Caco-2 (cell line): ENCODE results near the gene PES1. TPM values are rescaled to one million over a fixed set of nuclear protein-coding genes. Genes with fewer than 3 reads are reported as not detected.
A peak's percentile ranks its signal among the peaks of the same experiment; 100 is the strongest.
"Not testable (repeated sequence)": the region's sequence is repeated elsewhere in the genome, so short reads cannot be mapped to it uniquely, and the experiment has no call there.

ENCODE experiments used
- BruUV-seq: library from RNA; stranded (reverse); fragments of 400-500 nt; replicated peaks from 2 replicates; lab custom pipeline; 2021; lab: Mats Ljungman, UMichigan
- CTCF ChIA-PET: fragments of 300-600 bp; sonication (Branson Sonifier 250); formaldehyde crosslinking; loops from one replicate; lab custom pipeline; 2022; ENCODE audit warnings: antibody characterized with exemption; lab: Charles Lee
- POLR2A ChIA-PET: fragments of 300-600 bp; sonication (Branson Sonifier 250); formaldehyde crosslinking; loops from one replicate; lab custom pipeline; 2022; ENCODE audit warnings: antibody characterized with exemption; lab: Charles Lee
- DNase-seq, 2 experiments: peaks; one replicate each; pipeline versions ENCODE4 v3.0.0 to v3.0.0-alpha.2; 2020 to 2022
- H3K27me3 ChIP-seq: replicated peaks from 2 replicates; pipeline ENCODE4 v1.6.0; 2011; ENCODE audit warnings: low read length; ENCODE audit not compliant: control insufficient read depth, insufficient read depth
- H3K36me3 ChIP-seq: 2 replicates; pipeline ENCODE4 v1.5.1; 2011; ENCODE audit warnings: low read length; ENCODE audit not compliant: control insufficient read depth, insufficient read depth
- H3K4me1 ChIP-seq: fragments of 250-450 bp; sonication (Bioruptor Pico); 2 replicates; pipeline ENCODE4 v1.5.1; 2020; ENCODE audit warnings: mild to moderate bottlenecking
- H3K4me3 ChIP-seq: 2 replicates; pipeline ENCODE4 v1.5.1; 2011; ENCODE audit warnings: low read depth, mild to moderate bottlenecking, control low read depth, low read length
- H3K9me3 ChIP-seq: fragments of 250-450 bp; sonication (Bioruptor Pico); 2 replicates; pipeline ENCODE4 v1.5.1; 2020; ENCODE audit warnings: mild to moderate bottlenecking, moderate library complexity
- H3K27ac Mint-ChIP-seq: one replicate; pipeline ENCODE4 v1.8.0; 2022; ENCODE audit warnings: mixed read lengths; ENCODE audit not compliant: unreplicated experiment
- H3K27me3 Mint-ChIP-seq: one replicate; pipeline ENCODE4 v1.8.0; 2022; ENCODE audit warnings: mixed read lengths; ENCODE audit not compliant: insufficient read depth, unreplicated experiment
- H3K36me3 Mint-ChIP-seq: one replicate; pipeline ENCODE4 v1.8.0; 2022; ENCODE audit warnings: mild to moderate bottlenecking, mixed read lengths; ENCODE audit not compliant: insufficient read depth, unreplicated experiment
- H3K4me1 Mint-ChIP-seq: one replicate; pipeline ENCODE4 v1.8.0; 2022; ENCODE audit warnings: low read depth, mixed read lengths; ENCODE audit not compliant: unreplicated experiment
- H3K4me3 Mint-ChIP-seq: one replicate; pipeline ENCODE4 v1.8.0; 2022; ENCODE audit warnings: mild to moderate bottlenecking, moderate library complexity, mixed read lengths; ENCODE audit not compliant: unreplicated experiment
- H3K9me3 Mint-ChIP-seq: one replicate; pipeline ENCODE4 v1.8.0; 2022; ENCODE audit warnings: mixed read lengths; ENCODE audit not compliant: unreplicated experiment
- intact Hi-C: fragments of 100-400 bp; cut with micrococcal nuclease; formaldehyde crosslinking; loops from one replicate; pipeline ENCODE4 v1.10.0; 2022; ENCODE audit not compliant: unreplicated experiment
- total RNA-seq: library from RNA; stranded (reverse); gene quantifications from 2 replicates; pipeline ENCODE4 v1.2.3, GENCODE V29; 2022
- TF ChIP-seq, protein P1 (sequence below), 2 experiments: fragments of 200-600 bp in 1 of 2; IDR thresholded peaks; 1 replicate in 1 of 2; 2 replicates in 1 of 2; pipeline versions ENCODE4 v1.5.1 to v1.8.0; 2011 to 2022; ENCODE audit warnings: antibody characterized with exemption in 1 of 2, control low read depth in 1 of 2, inconsistent platforms in 1 of 2, low read depth in 1 of 2, low read length in 1 of 2, mild to moderate bottlenecking in 1 of 2, moderate library complexity in 1 of 2; ENCODE audit not compliant: insufficient read depth in 1 of 2, severe bottlenecking in 1 of 2, unreplicated experiment in 1 of 2

PES1 gene
- total RNA-seq, 1 experiment from 2014 or later = 110 TPM

DNA sequence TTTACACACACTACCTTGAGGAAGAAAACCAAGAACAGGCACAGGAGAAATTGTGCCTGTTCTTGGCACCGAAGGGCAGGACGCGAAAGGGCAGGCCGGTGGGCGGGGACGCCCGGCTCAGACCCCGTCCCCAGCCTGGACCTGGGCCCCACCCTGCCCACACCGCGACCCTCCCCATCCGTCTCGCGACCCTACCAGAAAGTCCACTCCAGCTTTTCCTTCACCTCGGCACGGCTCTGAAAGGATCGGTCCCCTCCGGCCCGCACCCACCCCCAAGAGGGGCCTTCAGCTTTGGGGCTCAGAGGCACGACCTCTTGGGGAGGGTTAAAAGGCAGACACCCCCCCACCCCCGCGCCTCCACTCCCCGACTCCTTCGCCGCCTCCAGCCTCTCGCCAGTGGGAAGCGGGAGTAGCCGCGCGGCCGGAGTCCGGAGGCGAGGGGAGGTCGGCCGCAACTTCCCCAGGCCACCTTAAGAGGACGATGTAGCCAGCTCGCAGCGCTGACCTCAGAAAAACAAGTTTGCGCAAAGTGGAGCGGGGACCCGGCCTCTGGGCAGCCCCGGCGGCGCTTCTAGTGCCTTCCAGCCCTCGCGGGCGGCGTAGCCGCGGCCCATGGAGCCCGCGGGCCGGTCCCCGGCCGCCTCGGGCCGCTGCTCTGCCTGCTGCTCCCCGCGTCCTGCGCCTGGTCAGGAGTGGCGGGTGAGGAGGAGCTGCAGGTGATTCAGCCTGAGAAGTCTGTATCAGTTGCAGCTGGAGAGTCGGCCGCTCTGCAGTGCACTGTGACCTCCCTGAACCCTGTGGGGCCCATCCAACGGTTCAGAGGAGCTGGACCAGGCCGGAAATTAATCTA is 49.5 kb downstream of the PES1 start:
- no peaks in the 10 kb centered on the region for H3K27me3 ChIP-seq
- intact Hi-C loops = no loop called here
- Mint-ChIP-seq H3K27me3 (no peaks in the 10 kb centered on the region), H3K36me3 (no peaks in the 10 kb centered on the region), H3K4me1 (no peaks in the 10 kb centered on the region), H3K9me3 (no peaks in the 10 kb centered on the region), H3K27ac (no peak overlapping the region), H3K4me3 (peak overlapping the region; percentile 33)
- H3K9me3 ChIP-seq = no peaks in the 10 kb centered on the region
- no TSS peak for BruUV-seq
- H3K4me1 ChIP-seq = no peaks in the 10 kb centered on the region
- peak overlapping the region; percentile 22 for H3K4me3 ChIP-seq
- TF ChIP-seq, protein P1, sequence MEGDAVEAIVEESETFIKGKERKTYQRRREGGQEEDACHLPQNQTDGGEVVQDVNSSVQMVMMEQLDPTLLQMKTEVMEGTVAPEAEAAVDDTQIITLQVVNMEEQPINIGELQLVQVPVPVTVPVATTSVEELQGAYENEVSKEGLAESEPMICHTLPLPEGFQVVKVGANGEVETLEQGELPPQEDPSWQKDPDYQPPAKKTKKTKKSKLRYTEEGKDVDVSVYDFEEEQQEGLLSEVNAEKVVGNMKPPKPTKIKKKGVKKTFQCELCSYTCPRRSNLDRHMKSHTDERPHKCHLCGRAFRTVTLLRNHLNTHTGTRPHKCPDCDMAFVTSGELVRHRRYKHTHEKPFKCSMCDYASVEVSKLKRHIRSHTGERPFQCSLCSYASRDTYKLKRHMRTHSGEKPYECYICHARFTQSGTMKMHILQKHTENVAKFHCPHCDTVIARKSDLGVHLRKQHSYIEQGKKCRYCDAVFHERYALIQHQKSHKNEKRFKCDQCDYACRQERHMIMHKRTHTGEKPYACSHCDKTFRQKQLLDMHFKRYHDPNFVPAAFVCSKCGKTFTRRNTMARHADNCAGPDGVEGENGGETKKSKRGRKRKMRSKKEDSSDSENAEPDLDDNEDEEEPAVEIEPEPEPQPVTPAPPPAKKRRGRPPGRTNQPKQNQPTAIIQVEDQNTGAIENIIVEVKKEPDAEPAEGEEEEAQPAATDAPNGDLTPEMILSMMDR (IDR thresholded peaks at IDR 0.05; ENCODE audit: insufficient read depth in 1 of 2, low read depth in 1 of 2, low read length in 1 of 2, severe bottlenecking in 1 of 2, unreplicated experiment in 1 of 2) = no peak
- peak in 1 of 2 experiments; percentile 21 for DNase-seq
- no peaks in the 10 kb centered on the region for H3K36me3 ChIP-seq
- ChIA-PET CTCF (interaction anchor here (1.1 kb wide), 1 partner anchor 60 kb away, joined by 3 read pairs; no protein-coding TSS in a partner anchor), POLR2A (no interaction called here)

DNA sequence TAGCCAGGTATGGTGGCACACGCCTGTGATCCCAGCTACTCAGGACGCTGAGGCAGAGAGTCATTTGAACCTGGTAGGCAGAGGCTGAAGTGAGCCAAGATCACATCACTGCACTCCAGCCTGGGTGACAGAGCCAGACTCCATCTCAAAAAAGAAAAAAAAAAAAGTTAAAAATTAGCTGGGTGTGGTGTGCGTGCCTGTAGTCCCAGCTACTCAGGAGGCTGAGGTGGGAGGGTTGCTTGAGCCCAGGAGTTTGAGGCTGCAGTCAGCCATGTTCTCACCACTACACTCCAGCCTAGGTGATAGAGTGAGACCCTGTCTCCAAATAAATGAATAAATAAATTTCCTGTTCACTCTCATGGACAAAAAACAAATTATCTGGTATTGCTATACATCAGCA is 50.2 kb downstream of the PES1 start:
- H3K36me3 Mint-ChIP-seq, BruUV-seq, H3K9me3 Mint-ChIP-seq, H3K9me3 ChIP-seq, H3K4me3 ChIP-seq, H3K36me3 ChIP-seq, H3K27ac Mint-ChIP-seq, H3K27me3 Mint-ChIP-seq, CTCF ChIA-PET, H3K4me3 Mint-ChIP-seq, H3K4me1 ChIP-seq, H3K4me1 Mint-ChIP-seq, DNase-seq, H3K27me3 ChIP-seq, intact Hi-C loops: not testable (repeated sequence)
- POLR2A ChIA-PET = interaction anchor here (0.6 kb wide), 1 partner anchor 166 kb away, joined by 4 read pairs; no protein-coding TSS in a partner anchor

DNA sequence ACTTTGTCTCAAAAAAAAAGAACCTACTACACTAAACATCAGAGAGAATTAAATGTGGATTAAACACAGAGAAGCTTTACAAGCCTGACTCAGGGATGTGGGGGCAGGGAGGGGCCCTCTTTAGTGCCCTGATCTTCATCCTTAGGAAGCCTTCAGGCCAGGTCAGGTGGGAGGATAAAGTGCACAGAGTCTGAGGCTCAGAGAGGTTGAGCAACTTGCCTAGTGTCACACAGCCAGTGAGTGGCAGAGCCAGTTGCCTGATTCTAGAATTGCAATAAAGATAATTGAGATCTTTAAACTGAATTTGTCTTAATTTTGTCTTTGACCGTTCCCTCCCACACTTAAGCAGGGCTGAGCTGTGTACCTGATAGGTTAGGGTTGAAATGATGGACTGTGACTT is 52.3 kb downstream of the PES1 start:
- Mint-ChIP-seq H3K4me3 (no peak overlapping the region), H3K27me3 (no peaks in the 10 kb centered on the region), H3K27ac (no peak overlapping the region), H3K9me3 (no peaks in the 10 kb centered on the region), H3K4me1 (no peaks in the 10 kb centered on the region), H3K36me3 (no peaks in the 10 kb centered on the region)
- ChIA-PET CTCF (no interaction called here), POLR2A (no interaction called here)
- Histone ChIP-seq H3K9me3 (no peaks in the 10 kb centered on the region), H3K36me3 (no peaks in the 10 kb centered on the region), H3K4me3 (no peak overlapping the region), H3K4me1 (no peaks in the 10 kb centered on the region), H3K27me3 (no peaks in the 10 kb centered on the region)
- TF ChIP-seq, protein P1 (IDR thresholded peaks at IDR 0.05; ENCODE audit: insufficient read depth in 1 of 2, low read depth in 1 of 2, low read length in 1 of 2, severe bottlenecking in 1 of 2, unreplicated experiment in 1 of 2) = no peak
- DNase-seq = no peak
- intact Hi-C loops = no loop called here
- no TSS peak for BruUV-seq
